Measurements from ENCODE around the gene KCNH4.
"Not testable (repeated sequence)": the region's sequence is repeated elsewhere in the genome, so short reads cannot be mapped to it uniquely, and the experiment has no call there.

Gene KCNH4

DNA sequence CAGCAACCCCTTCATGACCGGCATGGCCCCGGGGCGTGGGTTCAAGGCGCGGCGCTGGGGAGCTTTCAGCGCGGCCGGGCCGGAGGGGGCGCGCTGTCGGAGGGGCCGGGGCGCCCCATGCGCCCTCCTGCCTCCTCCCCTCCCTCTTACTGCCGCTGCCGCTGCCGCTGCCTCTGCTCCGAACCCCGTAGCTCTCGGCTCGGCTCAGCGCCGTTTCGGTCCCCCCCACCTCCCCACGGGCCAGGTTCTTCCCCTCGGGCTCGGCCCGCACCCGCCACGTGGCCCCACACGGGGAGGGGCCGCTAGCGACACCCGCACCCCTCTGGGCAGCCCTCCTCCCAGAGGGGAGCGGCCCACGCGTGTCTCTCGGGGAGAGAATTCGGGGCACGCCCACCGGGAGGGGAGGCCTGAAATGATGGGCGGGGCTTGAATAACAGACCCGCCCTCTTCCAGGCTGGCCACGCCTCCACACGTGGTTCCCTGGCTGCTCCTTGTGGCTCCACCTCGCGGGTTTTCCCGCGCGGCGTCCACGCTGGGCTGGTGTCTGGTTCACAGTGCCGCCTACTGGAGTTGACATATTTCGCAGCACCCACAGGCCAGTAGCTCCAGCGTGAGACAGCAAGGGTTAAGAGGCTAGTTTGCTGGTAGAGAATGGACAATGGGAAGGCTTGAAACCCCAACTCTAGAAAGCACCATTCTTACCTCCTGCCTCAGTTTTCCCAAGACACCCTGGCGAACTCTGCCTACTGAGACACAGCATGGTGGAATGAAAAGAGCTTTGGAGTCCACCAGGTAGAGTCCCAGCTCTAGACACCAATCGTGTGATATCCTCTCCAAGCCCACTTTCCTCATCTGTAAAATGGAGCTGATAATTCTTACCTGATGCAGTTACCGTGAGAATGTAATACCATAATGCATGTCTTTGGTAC is at the start of gene KCNH4:
TSS of gene KCNH4 (minus strand) at position 221 of the 929 bp plus-strand sequence. CDS start at position 24, 197 bp downstream.
- DNase-seq = peak; percentile 90

DNA sequence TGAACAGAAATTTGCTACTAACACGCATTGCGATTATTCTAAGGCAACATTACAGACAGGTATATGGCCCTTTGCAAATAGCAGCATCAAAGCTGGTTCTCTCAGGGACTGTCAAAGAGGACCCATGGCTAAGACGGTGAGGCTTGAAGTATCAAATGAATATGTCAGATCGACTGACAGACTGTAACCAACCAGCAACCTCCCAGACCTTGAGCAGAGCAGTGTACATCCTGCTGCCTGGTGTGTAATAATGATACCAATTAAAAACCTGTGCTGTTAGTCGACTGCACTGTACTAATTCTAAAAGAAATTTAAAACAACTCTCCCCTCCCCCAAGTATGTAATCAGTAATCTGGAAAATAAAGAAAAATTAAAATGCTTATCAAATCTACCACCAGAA is 49.3 kb upstream of the KCNH4 start:
- peak; percentile 76 for DNase-seq

DNA sequence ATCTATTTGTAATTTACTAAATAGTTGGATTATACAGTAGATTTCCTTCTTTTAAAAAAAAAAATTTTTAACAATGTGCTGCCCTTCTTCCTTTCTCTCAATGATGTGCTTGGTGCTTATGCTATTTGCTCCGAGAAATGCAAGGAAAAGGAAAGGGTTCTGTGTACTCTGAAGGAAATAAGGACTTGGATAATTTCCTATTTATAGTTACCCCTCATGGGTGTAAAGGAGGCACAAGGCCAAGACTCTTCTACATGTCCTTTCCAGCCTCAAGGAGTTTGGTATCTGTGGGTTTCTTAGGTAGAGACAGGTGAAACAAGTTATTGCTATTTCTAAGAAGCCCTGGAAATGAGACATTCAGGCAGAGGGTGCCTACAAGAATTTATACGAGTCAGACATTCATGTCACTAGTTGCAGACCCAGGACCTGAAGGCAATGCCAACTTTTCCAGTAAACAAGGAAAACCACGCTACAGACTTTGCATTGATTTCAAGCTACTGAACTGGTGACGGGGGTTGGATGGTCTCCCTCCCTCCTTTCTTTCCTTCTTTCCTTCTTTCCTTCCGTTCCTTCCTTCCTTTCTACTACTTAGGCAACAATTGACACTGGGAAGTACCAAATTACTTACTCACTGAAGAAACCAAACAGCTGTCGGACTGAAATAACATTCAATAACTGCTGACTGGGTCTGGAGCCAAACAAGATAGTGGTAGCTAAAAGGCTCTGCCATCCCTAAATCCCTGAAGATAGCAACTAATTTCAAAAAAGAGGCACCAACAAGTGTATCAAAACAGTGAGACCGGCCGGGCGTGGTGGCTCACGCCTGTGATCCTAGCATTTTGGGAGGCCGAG is 47.1 kb upstream of the KCNH4 start:
- no peak for DNase-seq

DNA sequence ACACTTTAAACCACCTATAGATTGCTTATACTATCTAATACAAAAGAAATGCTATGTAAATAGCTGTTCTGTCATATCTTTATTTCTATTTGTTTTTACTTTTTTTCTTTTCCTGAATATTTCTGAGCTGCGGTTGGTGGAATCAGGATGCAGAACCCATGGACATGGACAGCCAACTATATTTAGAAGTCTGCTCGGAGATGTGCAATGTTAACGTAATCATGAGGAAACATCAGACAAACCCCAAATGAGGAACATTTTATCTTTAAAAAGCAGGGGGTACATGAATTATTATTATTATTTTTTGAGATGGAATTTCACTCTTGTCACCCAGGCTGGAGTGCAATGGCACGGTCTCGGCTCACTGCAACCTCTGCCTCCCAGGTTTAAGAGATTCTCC is 44.7 kb upstream of the KCNH4 start:
- no peak for DNase-seq

DNA sequence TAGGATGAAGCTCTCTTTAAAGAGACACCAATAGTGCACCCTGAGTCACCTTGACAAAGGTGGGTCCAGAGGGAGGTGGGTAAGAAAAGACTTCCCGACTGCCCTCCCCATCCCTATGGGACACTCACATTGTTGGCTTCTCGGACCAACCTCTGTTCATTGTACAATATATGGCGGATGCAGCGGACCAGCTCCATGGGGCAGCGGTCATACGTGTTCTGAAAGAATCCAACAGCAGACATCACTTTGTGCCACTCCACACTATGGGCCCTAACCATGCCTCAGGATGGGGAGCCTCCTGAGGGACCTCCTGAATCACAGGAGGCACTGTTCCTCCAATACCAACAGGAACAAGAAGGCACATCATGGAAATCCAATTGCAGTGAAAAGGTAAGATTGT is 43.7 kb upstream of the KCNH4 start:
- DNase-seq = no peak

DNA sequence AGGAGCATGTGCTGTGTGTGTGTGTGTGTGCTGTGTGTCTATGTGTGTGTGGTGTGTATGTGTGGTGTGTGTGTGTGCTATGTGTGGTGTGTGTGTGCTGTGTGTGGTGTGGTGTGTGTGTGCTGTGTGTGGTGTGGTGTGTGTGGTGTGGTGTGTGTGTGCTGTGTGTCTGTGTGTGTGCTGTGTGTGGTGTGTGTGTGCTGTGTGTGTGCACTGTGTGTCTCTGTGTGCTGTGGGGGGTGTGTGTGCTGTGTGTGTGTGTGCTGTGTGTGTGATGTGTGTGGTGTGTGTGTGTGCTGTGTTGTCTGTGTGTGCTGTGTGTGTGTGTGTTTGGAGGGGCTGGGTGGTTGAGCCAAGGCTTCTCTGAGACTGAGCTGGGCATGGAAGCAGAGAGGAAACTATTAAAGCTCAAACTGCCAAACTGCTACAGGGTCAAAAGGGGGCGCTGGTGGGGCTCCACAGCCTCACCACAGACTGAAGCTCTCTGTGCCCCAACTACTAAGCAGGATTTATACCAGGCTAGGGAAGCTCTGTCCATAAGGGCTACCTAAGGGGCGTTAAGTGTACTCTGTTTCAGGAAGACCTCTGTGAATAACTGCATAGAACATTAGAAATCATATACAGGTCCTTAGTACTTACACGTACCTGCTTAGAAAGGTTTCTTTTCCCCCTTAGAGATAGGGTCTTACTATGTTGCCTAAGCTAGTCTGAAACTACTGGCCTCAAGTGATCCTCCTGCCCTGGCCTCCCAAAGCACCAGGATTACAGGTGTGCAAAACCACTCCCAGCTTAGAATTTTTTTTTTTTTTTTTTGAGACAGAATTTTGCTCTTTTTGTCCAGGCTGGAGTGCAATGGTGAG is 41.2 kb upstream of the KCNH4 start:
- peak; percentile 59 for DNase-seq

DNA sequence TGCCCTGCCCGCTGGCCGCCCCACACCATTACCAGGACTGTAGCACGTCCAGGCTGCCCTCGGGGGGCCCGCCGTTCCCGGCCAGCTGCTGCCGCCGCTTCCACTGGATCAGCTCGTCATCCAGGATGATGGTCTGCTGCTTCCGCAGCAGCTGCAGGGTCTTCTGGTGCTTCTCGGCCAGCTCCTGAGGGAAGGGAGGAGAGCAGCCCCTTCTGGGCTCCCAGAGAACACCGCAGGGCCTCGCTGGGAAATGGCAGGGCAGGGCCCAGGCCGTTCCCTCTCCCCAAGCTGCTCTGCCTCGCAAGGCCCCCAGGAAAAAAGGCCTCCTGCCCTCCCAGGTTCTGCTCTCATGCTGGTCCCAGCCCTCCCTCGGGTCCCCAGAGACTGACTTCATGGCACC is 38.3 kb upstream of the KCNH4 start:
- not testable (repeated sequence) for DNase-seq

DNA sequence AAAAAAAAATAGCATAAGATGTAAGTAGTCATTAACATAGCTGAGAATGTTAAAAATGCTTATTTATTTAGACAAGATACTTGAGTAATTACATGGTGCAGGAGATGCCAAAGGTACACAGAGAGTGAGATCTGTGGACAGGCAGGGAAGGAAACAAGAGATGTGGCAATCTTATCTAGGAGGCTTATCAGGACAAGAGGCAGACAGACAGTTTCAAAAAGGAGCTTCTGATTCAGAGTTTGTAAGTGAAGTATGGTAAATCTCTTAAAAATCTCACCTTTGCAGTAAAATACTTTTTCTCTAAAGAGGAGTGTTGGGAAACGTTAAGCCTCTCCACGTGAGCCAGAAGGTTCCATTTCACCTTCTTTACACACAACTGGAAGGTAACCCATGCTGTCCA is 33.2 kb upstream of the KCNH4 start:
- DNase-seq = no peak

DNA sequence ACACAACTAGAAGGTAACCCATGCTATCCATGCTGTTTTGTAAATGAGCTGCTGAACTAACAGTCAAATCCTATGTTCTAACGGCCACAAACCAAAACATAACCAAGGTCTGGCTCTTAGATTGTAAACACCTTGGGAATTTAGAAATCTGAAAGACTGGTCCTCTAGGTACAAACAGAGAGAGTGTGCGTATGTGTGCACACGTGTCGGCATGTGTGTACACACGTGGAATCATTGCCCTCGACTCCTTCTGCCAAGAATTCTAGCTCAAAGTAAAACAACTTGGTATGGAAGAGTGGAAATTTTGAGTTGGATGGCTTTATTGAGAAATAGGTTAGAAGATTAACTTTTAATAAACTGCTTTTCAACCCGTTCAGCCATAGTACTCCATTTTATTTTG is 31.4 kb upstream of the KCNH4 start:
- DNase-seq = no peak

DNA sequence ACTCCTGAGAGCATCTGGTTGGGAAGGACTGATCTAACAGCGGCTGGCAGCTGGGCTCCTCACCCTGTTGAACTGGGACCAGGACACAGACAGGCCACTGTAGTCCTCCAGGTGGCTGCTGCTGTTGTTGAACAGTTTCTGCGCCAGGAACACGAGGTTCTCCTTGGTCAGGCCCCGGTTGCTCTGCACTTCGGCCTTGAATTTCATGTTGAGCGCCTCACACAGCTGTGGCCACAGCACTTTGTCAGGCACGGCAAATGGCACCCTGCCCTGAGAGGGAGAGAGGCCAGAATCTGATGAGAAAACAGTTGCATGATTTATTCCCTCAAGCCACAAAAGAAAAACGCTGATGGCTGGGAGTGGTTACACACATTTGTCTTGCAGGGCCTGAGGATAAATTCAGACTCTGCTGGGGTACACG is 31.0 kb upstream of the KCNH4 start:
- not testable (repeated sequence) for DNase-seq

DNA sequence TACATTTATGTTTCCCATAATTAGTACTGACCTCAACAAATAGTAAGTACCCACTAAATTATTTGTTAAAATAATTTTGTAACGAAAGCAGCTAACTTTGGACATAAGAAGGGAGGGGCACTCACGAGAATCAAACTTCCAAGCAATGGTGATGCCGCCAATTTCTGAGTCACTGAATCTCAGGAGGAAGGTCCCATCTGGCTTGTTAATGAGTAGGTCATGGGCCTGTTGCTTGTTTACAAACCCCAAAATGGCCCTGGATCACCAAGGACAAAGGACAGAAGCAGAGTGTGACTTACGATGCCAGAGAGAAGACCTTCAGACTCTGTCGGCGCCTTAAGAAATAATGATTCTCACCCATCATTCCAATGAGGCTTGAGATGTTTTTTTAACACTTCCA is 29.1 kb upstream of the KCNH4 start:
- no peak for DNase-seq

DNA sequence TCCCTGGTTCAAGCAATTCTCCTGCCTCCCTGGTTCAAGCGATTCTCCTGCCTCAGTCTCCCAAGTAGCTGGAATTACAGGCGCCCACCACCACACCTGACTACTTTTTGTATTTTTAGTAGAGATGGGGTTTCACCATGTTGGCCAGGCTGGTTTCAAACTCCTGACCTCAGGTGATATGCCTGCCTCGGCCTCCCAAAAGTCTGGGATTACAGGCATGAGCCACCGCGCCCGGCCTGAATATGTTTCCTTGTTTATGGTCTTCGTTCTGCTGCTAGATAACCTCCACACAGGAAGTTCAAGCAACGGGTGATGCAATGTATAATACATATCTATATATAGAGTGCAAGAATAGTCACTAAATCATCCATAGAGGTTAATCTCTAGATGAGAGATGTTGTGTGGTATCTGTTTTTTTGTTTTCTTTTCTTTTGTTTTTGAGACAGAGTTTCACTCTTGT is 25.2 kb upstream of the KCNH4 start:
- DNase-seq = not testable (repeated sequence)

DNA sequence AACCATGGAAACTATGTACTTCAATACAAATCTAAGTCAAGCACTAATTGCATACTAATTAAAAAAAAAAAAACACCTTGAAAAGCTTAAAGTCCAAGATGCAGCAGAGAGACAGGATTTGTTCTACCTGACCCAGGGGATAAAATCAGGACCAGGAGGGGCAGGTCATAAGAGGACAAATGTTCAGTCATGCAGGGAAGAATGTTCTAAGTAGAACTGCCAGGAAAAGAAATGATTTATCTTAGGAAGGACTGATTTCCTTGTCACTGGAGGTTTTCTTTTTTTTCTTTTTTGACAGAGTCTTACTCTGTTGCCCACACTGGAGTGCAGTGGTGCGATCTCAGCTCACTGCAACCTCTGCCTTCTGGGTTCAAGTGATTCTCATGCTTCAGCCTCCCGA is 22.4 kb upstream of the KCNH4 start:
- no peak for DNase-seq

DNA sequence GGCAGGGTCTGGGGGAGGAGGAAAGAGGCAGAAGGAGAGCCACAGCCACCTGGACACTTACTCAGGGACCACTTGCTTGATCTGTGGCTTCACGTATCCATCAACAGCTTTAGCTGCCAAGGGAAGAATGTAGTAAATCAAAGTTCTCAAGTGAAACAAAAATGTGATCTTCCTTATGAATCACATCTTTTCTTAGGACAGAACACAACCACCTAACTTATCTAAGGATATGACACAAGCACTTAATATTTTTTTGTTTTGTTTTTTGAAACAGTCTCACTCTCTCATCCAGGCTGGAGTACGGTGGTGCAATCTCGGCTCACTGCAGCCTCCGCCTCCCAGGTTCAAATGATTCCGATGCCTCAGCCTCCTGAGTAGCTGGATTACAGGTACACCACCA is 21.8 kb upstream of the KCNH4 start:
- no peak for DNase-seq

DNA sequence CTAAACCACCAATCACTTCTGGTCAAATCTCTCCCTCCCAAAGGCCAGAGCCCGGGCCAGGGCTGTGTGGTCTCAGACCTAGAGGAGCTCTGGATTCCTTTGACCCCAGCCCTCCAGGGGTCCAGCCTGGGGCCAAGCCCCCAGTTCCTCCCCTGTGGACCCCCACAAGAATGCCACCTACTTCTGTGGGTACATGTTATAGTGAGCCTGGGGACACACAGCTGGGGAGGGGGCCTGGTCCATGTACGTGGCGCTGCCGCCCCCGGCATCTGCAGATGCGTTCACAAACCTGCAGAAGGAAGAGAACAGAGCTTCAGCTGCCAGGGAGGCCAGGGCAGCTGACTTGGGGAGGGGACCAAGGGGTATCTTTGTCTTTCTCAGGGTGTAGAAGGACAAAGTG is 21.2 kb upstream of the KCNH4 start:
- no peak for DNase-seq

DNA sequence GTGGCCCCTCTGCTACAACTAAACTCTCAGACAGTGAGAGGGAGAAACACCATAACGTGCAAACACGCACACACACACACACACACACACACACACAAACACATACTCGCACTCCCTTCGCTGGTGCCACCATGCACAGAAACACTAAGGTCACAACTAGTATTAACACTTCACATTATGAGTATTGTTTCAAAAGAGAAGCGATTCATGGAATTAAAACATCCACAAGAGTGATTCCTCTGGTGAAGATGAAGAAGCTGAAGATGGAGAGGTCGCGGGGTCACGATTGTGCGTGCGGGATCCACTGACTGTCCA is 20.5 kb upstream of the KCNH4 start:
- DNase-seq = no peak

DNA sequence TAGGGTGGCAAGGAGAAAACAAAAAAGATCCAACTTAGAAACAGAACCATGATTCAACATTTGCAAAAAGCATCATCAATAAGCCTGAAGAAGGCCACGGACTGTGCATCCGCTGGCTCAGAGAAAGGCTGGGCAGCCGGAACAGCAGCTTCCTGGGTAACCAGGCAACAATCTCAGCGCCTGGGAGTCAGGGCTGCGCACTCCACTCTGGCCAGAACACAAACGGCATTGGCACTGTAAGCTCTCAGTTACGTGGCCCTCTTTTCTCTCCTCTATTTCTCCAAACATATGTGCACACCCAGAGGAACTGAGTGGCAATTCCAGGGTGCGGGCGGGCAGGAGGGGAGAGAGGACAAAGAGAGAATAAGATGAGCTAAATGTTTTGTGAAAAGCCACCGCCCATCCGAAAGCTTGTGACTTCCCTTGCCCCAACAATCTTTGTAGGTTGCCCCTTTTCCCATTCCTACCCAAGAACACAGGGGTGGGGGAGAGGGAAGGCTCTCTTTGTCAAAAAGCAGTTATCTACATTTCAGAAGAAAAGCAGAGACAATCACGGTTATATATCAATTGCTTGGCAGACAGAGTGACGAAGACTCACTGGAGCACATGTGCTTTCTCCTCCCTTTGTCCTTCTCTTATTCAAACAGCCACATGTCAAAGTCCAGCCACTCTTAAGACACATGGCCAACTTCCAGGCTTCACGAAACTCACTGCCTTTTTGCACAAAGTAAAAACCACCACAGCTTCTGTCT is 19.9 kb upstream of the KCNH4 start:
- DNase-seq = no peak

DNA sequence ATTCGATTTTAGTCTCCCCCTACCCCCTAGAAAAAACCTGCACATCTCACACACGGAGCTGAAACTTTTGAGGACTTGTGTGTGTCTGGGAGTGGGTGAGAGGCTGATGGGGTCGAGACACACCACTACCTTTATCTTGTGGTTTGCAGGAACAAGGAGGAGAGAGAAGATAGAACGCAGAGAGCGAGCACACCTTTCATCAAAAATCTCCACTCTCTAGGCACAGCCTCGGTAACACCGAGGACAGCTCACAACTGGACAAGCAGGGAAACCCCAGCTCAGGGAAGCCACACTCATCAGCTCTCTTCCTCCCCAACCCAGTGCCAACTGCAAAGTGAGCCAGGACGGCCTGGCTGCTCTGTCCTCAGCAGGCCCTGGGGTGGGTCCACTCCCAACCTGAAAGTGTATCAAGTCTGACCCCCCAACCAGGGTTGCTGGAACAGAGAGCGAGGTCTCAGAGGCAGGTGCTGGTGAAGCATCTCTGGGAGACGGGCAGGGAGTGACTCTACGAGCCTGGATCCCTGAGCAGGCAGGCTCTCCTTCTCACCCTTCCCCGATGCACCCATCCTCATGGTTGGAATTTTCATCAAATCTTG is 18.6 kb upstream of the KCNH4 start:
- DNase-seq = no peak

DNA sequence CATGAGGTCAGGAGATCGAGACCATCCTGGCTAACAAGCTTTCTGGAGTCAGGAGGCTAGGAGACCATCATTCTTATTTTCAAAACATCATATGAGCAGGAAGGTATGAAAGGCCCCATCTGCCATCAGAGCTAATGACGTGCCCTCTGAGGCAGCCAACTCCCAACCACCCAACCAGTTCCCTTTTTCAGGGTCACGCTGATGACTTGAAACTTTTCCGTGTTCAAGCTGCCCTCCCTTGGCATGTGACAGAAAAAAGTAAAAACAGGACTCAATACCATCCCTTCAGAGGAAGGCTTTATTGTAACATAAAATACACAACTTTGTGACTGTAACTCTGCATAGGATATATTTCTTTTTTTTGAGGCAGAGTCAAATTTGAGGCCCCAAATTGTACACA is 18.0 kb upstream of the KCNH4 start:
- no peak for DNase-seq

DNA sequence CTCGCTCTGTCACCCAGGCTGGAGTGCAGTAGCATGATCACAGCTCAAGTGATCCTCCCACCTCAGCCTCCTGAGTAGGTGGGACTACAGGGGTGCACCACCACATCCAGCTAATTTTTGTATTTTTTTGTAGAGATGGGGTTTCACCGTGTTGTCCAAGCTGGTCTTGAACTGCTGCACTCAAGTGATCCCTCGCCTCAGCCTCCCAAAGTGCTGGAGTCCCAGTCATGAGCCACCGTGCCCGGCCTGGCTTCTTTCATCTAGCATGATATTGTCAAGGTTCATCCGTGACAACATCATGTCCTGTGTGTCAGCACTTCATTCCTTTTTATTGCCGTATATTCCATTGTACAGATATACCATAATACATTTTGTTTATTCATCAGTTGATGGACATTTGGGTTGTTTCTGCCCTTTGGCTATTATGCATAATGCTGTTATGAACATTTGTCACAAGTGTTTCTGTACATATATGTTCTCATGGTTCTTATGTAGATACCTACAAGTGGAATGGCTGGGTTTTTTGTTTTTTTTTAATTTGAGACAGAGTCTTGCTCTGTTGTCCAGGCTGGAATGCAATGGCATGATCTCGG is 16.7 kb upstream of the KCNH4 start:
- DNase-seq = no peak
